ENCODE measurements around the gene SLC6A18. TPM values are rescaled to one million over a fixed set of nuclear protein-coding genes. Genes with fewer than 3 reads are reported as not detected.

SLC6A18 gene
- total RNA-seq, 4 donors from 2014 or later, result not detected

GRCh38 chr5:1210832-1211251 lies 14.3 kb upstream of the SLC6A18 start:
- Histone ChIP-seq H3K27me3 (peaks cover 58% of the 10 kb centered on the region), H3K4me1 (no peaks in the 10 kb centered on the region), H3K27ac (no peak overlapping the region), H3K36me3 (no peaks in the 10 kb centered on the region), H3K9me3 (no peaks in the 10 kb centered on the region), H3K4me3 (no peak overlapping the region)
- WGBS, 2 donors (ENCODE audit: low coverage in 1 of 2), result no CpG with 5 or more reads among the region's 21 CpGs
- TF ChIP-seq EP300 (IDR thresholded peaks at IDR 0.05) (no peak), POLR2A (IDR thresholded peaks at IDR 0.05) (no peak)
- no peak for ATAC-seq

GRCh38 chr5:1211701-1212100 lies 13.5 kb upstream of the SLC6A18 start:
- Histone ChIP-seq H3K9me3 (no peaks in the 10 kb centered on the region), H3K36me3 (no peaks in the 10 kb centered on the region), H3K27me3 (peaks cover 58% of the 10 kb centered on the region), H3K4me3 (no peak overlapping the region), H3K27ac (no peak overlapping the region), H3K4me1 (no peaks in the 10 kb centered on the region)
- 90 to 94% methylated on average over 6 to 9 of the region's 9 CpGs for WGBS, 2 donors (ENCODE audit: low coverage in 1 of 2)
- ATAC-seq, result no peak
- no peak for TF ChIP-seq POLR2AphosphoS5 (IDR thresholded peaks at IDR 0.05)
- no peak for TF ChIP-seq EP300 (IDR thresholded peaks at IDR 0.05)
- TF ChIP-seq CTCF (IDR thresholded peaks at IDR 0.05), result no peak
- no peak for TF ChIP-seq POLR2A (IDR thresholded peaks at IDR 0.05)

- no peaks in the 10 kb centered on the region for H3K9me3 ChIP-seq
- H3K4me1 ChIP-seq, result no peaks in the 10 kb centered on the region
- H3K27me3 ChIP-seq, result peaks cover 56% of the 10 kb centered on the region
- no peak overlapping the region for H3K4me3 ChIP-seq
- no peaks in the 10 kb centered on the region for H3K36me3 ChIP-seq
- no peak overlapping the region for H3K27ac ChIP-seq
- no peak for ATAC-seq
- 100% methylated on average over 2 of the region's 20 CpGs; no CpG with 5 or more reads in 1 of the 2 donors for WGBS, 2 donors (ENCODE audit: low coverage in 1 of 2)
- TF ChIP-seq CTCF (IDR thresholded peaks at IDR 0.05), result no peak
- no peak for TF ChIP-seq POLR2AphosphoS5 (IDR thresholded peaks at IDR 0.05)
- TF ChIP-seq POLR2A (IDR thresholded peaks at IDR 0.05), result no peak
- no peak for TF ChIP-seq EP300 (IDR thresholded peaks at IDR 0.05)
Measured at GRCh38 chr5:1212271-1212670, 12.9 kb upstream of the SLC6A18 start.

GRCh38 chr5:1212881-1213280 lies 12.3 kb upstream of the SLC6A18 start:
- Histone ChIP-seq H3K27ac (no peak overlapping the region), H3K36me3 (no peaks in the 10 kb centered on the region), H3K4me1 (no peaks in the 10 kb centered on the region), H3K27me3 (peaks cover 55% of the 10 kb centered on the region), H3K9me3 (no peaks in the 10 kb centered on the region), H3K4me3 (no peak overlapping the region)
- TF ChIP-seq POLR2AphosphoS5 (IDR thresholded peaks at IDR 0.05) (no peak), CTCF (IDR thresholded peaks at IDR 0.05) (no peak), EP300 (IDR thresholded peaks at IDR 0.05) (no peak), POLR2A (IDR thresholded peaks at IDR 0.05) (no peak)
- ATAC-seq, result no peak
- 86 to 93% methylated on average over 3 to 5 of the region's 18 CpGs for WGBS, 2 donors (ENCODE audit: low coverage in 1 of 2)

- H3K27me3 ChIP-seq, result peaks cover 55% of the 10 kb centered on the region
- no peaks in the 10 kb centered on the region for H3K4me1 ChIP-seq
- H3K36me3 ChIP-seq, result no peaks in the 10 kb centered on the region
- no peaks in the 10 kb centered on the region for H3K9me3 ChIP-seq
- no peak for ATAC-seq
- 60% methylated on average over 1 of the region's 25 CpGs; no CpG with 5 or more reads in 1 of the 2 donors for WGBS, 2 donors (ENCODE audit: low coverage in 1 of 2)
- no peak for TF ChIP-seq EP300 (IDR thresholded peaks at IDR 0.05)
- TF ChIP-seq CTCF (IDR thresholded peaks at IDR 0.05), result no peak
- TF ChIP-seq POLR2AphosphoS5 (IDR thresholded peaks at IDR 0.05), result no peak
- no peak for TF ChIP-seq POLR2A (IDR thresholded peaks at IDR 0.05)
- no peak overlapping the region for H3K27ac ChIP-seq
- H3K4me3 ChIP-seq, result no peak overlapping the region
Measured at GRCh38 chr5:1213508-1214162, 11.5 kb upstream of the SLC6A18 start.

All from gastroesophageal sphincter (tissue), 4 donors.